GM23338 (cell line): Measurements from ENCODE around the gene ATF3.

Experiments used
- CREB1 ChIP-seq: fragments of 250-450 bp; sonication (Bioruptor Pico); IDR thresholded peaks from 2 replicates; pipeline ENCODE4 v1.5.0; 2020; ENCODE audit warnings: low read depth, mild to moderate bottlenecking, moderate library complexity
- EZH2 ChIP-seq: fragments of 200-600 bp; sonication (generic); IDR thresholded peaks from one replicate; pipeline ENCODE4 v1.8.0; 2017; ENCODE audit warnings: antibody characterized with exemption, mild to moderate bottlenecking, low read depth; ENCODE audit not compliant: unreplicated experiment
- EZH2phosphoT487 ChIP-seq: fragments of 200-600 bp; sonication (generic); IDR thresholded peaks from one replicate; pipeline ENCODE4 v1.8.1; 2018; ENCODE audit warnings: antibody characterized with exemption; ENCODE audit not compliant: unreplicated experiment
- JUNB ChIP-seq: IDR thresholded peaks from one replicate; pipeline ENCODE4 v1.6.1; 2016; ENCODE audit warnings: antibody characterized with exemption; ENCODE audit not compliant: unreplicated experiment
- NANOG ChIP-seq: IDR thresholded peaks from 2 replicates; pipeline ENCODE4 v1.6.1; 2016; ENCODE audit warnings: antibody characterized with exemption, borderline replicate concordance
- POLR2AphosphoS5 ChIP-seq: IDR thresholded peaks from 2 replicates; pipeline ENCODE4 v1.6.1; 2016; ENCODE audit warnings: antibody characterized with exemption, low read depth
- STAT1 ChIP-seq: IDR thresholded peaks from one replicate; pipeline ENCODE4 v1.6.1; 2016; ENCODE audit warnings: antibody characterized with exemption; ENCODE audit not compliant: unreplicated experiment
- ZNF331 ChIP-seq: fragments of 250-450 bp; sonication (Bioruptor Pico); IDR thresholded peaks from 2 replicates; pipeline ENCODE4 v1.5.0; 2020; ENCODE audit warnings: low read depth, mild to moderate bottlenecking, moderate library complexity
- ZNF462 ChIP-seq: fragments of 250-450 bp; sonication (Bioruptor Pico); IDR thresholded peaks from 2 replicates; pipeline ENCODE4 v1.5.0; 2020; ENCODE audit warnings: mild to moderate bottlenecking, moderate library complexity
- TF ChIP-seq, protein P1 (sequence below), 2 experiments: fragments of 200-600 bp in 1 of 2; sonication (generic) in 1 of 2; conservative IDR thresholded peaks; 2 replicates each; pipeline versions ENCODE4 v1.5.1 to v1.6.1; 2016 to 2017; ENCODE audit warnings: antibody characterized with exemption in 2 of 2, low read depth in 2 of 2, mild to moderate bottlenecking in 2 of 2, moderate library complexity in 1 of 2
- TF ChIP-seq, protein P2 (sequence below): IDR thresholded peaks from 2 replicates; pipeline ENCODE4 v1.6.1; 2016; ENCODE audit warnings: antibody characterized with exemption
- TF ChIP-seq, protein P3 (sequence below): IDR thresholded peaks from one replicate; pipeline ENCODE4 v1.6.1; 2018; ENCODE audit warnings: antibody characterized with exemption; ENCODE audit not compliant: unreplicated experiment

DNA sequence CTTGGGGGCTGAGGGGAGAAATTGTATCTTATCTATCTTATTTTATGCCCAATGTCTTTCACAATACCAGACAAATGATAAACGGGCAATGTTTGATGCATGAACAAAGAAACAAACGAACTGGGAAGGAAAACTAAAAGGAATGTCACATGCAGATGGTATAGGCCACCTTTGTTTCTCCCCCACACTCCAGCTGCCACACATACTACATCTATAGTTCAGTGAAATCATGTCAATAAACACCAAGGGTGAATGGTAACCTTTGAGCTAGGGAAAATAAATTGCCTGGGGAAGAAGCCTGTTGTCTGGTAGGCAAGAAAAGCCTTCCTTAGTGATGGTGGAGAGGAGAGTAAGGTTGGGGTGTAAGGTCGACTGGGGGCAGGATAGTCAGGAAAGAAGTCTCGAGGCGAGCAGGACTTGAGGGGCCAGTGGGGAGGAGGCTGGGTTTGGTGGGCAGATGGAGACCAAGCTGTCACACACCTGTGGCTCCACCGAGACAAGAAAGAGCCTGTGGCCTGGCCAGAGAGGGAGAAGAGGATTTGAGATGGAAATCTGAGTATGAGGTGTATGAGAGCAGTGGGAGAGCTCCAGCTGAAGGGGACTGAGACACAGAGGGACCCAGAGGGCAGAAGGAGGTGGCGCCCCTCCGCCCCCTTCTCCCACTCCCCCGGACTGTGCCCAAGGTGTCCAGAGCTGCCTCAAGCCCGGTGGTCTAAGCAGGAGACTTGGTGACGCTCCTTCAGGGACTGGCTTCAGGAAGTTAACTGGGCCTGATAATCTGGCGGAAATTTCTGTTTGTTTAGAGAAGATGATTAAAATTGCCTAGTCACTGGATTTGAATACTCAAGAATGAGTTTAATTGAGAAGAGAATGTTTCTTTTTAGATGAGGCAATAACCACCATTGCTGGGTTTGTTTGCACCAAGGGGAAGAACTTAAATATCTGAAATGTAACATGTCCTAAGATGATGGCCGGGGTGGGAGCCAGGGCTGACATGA is 37.3 kb downstream of the ATF3 start:
- TF ChIP-seq, protein P1, sequence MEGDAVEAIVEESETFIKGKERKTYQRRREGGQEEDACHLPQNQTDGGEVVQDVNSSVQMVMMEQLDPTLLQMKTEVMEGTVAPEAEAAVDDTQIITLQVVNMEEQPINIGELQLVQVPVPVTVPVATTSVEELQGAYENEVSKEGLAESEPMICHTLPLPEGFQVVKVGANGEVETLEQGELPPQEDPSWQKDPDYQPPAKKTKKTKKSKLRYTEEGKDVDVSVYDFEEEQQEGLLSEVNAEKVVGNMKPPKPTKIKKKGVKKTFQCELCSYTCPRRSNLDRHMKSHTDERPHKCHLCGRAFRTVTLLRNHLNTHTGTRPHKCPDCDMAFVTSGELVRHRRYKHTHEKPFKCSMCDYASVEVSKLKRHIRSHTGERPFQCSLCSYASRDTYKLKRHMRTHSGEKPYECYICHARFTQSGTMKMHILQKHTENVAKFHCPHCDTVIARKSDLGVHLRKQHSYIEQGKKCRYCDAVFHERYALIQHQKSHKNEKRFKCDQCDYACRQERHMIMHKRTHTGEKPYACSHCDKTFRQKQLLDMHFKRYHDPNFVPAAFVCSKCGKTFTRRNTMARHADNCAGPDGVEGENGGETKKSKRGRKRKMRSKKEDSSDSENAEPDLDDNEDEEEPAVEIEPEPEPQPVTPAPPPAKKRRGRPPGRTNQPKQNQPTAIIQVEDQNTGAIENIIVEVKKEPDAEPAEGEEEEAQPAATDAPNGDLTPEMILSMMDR (conservative IDR thresholded peaks at IDR 0.05; ENCODE audit: low read depth in 2 of 2): no peak
- TF ChIP-seq, protein P2, sequence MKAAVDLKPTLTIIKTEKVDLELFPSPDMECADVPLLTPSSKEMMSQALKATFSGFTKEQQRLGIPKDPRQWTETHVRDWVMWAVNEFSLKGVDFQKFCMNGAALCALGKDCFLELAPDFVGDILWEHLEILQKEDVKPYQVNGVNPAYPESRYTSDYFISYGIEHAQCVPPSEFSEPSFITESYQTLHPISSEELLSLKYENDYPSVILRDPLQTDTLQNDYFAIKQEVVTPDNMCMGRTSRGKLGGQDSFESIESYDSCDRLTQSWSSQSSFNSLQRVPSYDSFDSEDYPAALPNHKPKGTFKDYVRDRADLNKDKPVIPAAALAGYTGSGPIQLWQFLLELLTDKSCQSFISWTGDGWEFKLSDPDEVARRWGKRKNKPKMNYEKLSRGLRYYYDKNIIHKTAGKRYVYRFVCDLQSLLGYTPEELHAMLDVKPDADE: no peak
- TF ChIP-seq POLR2AphosphoS5 (no peak), CREB1 (CRISPR knock-in tag) (no peak), STAT1 (no peak), ZNF462 (no peak), EZH2phosphoT487 (no peak), EZH2 (no peak), NANOG (no peak), JUNB (no peak), ZNF331 (CRISPR knock-in tag) (no peak)
- TF ChIP-seq, protein P3, sequence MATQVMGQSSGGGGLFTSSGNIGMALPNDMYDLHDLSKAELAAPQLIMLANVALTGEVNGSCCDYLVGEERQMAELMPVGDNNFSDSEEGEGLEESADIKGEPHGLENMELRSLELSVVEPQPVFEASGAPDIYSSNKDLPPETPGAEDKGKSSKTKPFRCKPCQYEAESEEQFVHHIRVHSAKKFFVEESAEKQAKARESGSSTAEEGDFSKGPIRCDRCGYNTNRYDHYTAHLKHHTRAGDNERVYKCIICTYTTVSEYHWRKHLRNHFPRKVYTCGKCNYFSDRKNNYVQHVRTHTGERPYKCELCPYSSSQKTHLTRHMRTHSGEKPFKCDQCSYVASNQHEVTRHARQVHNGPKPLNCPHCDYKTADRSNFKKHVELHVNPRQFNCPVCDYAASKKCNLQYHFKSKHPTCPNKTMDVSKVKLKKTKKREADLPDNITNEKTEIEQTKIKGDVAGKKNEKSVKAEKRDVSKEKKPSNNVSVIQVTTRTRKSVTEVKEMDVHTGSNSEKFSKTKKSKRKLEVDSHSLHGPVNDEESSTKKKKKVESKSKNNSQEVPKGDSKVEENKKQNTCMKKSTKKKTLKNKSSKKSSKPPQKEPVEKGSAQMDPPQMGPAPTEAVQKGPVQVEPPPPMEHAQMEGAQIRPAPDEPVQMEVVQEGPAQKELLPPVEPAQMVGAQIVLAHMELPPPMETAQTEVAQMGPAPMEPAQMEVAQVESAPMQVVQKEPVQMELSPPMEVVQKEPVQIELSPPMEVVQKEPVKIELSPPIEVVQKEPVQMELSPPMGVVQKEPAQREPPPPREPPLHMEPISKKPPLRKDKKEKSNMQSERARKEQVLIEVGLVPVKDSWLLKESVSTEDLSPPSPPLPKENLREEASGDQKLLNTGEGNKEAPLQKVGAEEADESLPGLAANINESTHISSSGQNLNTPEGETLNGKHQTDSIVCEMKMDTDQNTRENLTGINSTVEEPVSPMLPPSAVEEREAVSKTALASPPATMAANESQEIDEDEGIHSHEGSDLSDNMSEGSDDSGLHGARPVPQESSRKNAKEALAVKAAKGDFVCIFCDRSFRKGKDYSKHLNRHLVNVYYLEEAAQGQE: no peak
